NCI-H2196 treated with DMSO at 0.1 percent for 48 hours (cell line): Measurements from ENCODE around the gene CKB.
A peak's percentile ranks its signal among the peaks of the same experiment; 100 is the strongest.

Experiments used
- DNase-seq: peaks from one replicate; lab custom pipeline; 2025; ENCODE audit not compliant: unreplicated experiment; lab: John Stamatoyannopoulos, UW

Gene CKB

GRCh38 chr14:103550451-103551337 lies 28.1 kb upstream of the CKB start:
- DNase-seq, result no peak

DNA sequence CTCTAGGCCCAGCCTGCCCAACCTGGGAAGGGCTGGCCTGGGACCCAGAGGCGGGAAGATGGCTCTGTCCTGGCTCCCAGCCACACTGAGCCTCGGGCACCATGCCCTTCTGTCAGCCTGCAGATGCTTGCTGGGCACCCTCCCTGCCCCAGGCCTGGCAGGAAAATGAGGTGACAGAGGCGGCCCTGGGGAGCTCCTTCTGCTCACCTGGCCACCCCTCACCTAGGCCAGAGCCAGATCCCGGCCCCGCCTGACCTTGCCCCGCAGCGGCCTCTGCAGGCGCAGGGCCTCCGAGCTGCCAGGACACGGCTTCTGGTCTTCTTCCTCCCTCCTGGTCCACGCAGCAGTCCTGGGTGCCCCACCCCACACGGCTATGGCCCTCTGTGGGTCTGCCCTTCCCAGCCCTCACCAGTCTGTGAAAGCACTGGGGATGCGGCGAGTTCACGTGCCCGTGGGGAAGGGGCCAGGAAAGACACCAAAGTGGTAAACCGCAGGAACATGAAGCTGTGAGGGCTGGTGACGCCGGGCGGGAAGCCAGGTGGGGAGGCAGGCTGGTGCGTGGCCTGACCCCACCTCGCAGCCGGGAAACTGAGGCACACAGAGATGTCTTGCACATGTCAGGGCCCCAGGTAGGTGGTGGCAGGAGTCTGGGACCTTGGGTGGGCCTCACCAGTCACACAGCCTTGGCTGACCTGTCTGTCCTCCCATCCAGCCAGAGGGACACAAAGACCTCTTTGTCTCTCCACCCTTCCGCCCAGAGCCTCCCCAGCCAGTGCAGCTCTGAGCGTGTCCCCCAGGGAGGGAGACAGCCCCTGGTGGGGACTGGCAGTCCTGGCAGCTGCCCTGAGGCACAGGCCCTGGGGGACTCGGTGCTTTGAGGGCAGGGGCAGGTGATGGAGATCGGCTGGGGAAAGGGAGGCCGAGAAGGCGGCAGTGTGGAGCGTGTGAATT lies 27.0 kb upstream of the CKB start:
- DNase-seq, result no peak

GRCh38 chr14:103548463-103549351 lies 26.1 kb upstream of the CKB start:
- DNase-seq, result no peak

- DNase-seq, result no peak
Observed at GRCh38 chr14:103547941-103548462, 25.4 kb upstream of the CKB start.

DNA sequence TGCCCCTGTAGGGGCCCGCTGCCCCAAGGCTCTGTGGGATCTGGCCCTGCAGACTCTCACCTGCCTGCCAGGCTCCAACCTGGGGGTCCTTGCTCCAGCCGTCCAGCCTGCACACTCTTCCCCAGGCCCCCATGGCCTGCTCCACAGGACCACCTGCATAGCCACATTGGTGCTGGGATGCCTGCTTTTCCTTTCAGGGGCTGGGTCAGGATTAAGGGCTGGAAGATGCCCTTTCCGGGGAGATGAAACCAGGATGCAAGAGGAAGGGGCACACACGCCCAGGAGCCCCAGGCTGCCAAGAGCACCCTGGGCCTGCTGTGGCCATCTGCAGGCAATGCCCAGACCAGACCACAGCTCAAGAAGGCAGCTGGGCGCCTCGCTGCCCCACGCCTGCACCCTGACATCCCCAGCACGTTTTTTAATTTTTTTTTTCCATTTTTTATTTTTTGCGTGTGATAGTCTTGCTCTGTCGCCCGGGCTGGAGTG lies 24.9 kb upstream of the CKB start:
- DNase-seq, result no peak

- DNase-seq, result peak; percentile 21
Observed at GRCh38 chr14:103546652-103547454, 24.2 kb upstream of the CKB start.

DNA sequence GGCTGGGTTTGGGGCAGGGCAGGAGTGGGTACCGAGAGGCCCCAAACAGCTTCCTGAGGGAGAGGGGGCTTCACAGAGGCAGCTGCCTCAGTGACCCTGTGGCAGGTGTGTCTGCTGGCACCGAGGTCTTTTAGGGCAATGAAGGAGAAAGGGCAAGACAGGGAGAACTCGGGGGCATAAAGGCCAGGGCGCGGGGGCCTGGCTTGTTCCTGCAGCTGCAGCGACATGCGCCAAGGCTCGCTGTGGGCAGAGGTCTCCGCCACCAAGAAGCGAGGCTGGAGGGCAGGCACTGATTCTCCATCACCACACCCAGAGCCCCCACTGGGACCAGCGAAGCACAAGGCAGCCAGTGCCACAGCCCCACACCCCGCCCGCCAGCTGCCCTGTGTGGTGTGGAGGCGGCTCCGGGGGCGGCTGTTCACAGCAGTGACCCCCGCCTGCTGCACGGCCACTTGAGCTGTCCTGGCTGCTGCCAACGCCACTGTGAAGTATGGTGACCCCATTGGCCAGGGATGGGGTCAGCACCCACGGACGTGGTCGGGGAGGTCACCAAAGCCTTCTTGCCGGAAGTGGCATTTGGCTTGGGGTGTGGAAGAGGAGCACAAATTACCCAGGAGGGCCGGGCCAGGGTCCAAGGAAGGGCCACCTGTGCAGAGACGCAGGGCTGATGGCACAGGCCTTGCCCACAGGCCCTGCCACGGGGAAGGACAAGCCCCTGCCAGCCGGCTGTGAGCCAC lies 23.5 kb upstream of the CKB start:
- DNase-seq, result no peak

GRCh38 chr14:103545219-103545914 lies 22.7 kb upstream of the CKB start:
- no peak for DNase-seq

DNA sequence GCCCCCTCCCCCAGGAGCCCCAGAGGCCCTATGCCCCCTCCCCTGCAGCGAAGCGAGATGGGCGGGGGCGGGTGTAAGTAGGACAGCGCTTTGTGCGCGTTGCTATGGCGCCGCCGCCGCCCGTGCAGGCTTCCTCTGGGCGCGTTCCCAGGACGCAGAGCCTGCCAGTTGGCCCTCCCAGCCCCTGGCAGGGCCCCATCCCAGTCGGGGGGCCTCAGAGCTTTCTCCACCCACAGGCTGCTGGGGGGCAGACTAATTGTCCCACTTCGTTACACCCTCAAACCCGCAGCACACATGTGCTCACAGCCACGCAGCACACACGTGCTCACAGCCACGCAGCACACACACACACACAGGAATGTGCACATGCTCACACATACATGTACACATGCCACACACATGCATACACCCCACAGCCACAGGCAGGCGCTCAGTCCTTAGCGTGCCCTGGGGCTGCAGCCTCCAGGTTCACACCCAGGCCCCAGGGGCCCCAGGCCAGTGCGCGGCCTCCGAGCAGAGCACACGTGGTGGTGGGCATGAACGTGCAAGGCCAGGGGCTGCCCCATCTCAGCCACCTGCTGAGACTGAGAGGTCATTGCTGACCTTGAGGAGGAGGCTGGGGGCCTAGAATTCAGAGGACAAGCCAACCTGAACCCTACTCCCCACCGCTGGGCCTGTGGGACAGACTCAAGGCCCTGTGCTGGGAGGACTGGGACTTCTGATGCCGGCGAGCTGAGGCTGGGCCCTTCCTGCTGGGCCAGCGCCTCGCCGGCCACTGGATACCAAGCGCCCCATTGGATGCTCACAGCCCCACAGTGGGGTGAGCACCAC lies 22.0 kb upstream of the CKB start:
- no peak for DNase-seq

DNA sequence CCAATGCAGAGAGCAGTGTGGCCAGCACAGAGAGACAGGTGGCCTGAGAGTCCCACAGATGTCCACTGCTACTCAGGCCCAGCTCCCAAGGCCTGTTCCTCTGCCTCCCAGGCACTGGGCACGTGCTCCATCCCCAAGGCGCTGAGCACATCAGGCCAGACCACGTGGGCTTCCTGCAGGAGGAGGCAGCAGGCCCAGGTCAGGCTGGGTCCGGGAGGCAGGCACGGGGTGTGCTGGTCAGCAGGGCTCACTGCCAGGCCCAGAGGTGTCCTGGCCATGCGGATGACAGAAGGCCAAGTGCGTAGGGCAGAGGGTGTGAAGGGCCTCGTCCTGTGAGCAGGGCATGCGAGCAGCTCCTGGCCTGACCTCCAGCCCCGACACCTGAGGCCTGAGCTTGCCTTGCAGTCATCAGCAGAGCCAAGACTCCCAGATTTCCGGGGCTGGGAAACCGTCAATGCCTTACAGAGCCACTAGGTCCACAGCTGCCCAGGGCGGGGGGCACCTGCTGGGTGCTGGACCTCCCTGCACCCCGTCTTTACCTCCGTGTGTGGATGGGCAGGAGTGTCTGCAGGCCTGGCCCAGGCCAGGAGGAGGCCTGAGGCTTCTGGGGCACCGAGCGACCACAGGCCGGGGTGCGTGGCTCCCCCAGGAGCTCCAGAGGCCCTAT lies 21.2 kb upstream of the CKB start:
- DNase-seq, result no peak

DNA sequence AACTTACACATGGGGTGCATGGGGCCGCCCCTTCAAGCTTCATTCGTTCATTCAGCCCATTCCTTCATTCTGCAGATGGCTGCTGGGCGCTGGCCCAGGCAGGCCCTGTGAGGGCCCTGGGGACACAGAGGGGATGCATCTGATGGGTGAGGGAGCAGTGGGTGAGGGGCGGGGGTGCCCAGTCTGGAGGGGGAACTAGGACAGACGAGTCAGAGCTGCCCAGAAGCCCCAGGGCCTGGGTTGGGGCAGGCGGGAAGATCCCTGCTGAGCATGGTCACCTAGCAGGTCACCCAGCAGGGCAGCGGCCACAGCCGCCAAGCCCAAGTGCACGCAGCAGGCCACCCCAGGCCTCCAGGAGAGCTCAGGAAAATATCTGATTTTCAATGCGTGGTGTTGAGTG lies 20.5 kb upstream of the CKB start:
- DNase-seq, result no peak

DNA sequence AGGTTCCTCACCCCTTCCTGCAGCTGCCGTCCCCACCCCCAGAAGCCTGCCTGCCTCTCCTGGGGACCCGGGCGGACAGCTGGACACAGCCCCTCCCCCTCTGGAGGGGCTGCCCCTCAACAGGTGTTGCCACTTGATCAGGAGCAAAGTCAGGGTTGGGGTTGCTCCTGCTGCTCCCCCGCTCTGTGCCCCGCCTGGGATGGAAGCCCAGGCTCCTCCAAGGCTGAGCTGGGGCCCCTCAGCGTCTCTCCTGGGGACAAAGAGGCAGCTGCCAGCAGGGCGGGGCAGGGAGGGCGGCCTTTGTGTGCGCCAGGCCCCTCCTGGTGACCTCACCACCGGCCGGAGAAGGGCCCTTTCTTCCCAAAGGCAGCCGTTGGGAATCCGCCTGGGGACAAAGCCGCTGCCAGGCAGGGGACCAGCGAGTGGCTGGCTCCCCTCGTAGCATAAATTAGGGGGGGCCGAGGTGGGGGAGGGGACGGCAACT lies 20.0 kb upstream of the CKB start:
- peak; percentile 25 for DNase-seq

DNA sequence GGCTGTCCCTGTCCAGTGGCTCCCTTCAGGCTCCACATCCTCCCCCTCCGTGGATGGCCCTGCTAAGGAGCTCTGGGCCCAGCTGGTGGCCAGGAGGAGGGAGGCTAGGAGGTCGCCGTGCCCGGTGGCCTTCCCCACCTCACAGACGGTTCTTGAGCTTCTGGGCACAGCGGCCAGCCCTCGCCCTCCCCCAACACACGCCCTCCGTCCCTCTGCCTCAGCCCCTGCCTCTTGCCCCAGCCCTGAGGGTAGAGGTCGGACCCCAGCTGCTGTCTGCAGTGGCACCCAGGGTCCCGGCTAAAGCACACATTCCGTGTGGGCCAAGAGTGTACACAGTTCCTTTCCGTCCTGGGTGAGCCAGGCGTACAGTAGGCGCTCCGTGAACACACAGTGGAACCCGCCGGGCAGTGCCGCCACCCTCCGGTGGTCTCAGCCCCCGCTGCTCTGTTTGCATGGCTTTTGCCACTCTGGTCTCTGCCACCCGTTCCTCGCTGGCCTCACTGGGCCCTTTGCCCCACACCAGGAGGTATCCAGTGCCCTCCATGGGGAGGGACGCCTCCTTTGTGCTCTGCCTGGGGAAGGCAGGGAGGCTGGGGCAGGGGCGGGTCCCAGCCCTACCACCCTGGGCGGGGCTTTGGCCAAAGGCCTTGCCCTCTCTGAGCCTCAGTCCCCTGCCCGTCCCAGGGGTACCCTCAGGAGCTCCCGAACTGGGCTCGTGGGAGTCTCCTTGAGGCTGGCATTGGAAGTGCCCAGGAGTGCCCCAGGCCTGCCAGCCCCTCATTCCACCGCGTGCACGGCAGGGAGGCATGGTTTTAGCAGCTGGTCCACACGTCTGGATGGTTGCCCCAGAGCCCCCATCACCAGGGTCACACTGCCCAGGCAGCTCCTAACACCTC lies 19.3 kb upstream of the CKB start:
- DNase-seq, result no peak

GRCh38 chr14:103540821-103541708 lies 18.4 kb upstream of the CKB start:
- DNase-seq, result no peak
